Neuronal stem cell (in vitro differentiated cells): ENCODE data around the gene CILP2.

ENCODE experiments used
- DNase-seq: peaks from one replicate; pipeline ENCODE4 v3.0.0-alpha.2; 2013; ENCODE audit warnings: low spot score
- H2AFZ ChIP-seq: one replicate; pipeline ENCODE4 v1.6.1; 2013; ENCODE audit warnings: mild to moderate bottlenecking, low read length, inconsistent platforms
- H2AK5ac ChIP-seq: 2 replicates; pipeline ENCODE4 v1.6.1; 2013; ENCODE audit warnings: low read depth, mild to moderate bottlenecking, inconsistent platforms, low read length, moderate library complexity, mixed read lengths
- H2BK120ac ChIP-seq: 2 replicates; pipeline ENCODE4 v1.6.1; 2013; ENCODE audit warnings: low read depth, mild to moderate bottlenecking, inconsistent platforms, low read length, moderate library complexity, mixed read lengths
- H2BK12ac ChIP-seq: one replicate; pipeline ENCODE4 v1.6.1; 2013; ENCODE audit warnings: low read length, inconsistent platforms
- H2BK15ac ChIP-seq: 2 replicates; pipeline ENCODE4 v1.6.1; 2013; ENCODE audit warnings: mild to moderate bottlenecking, low read length, inconsistent platforms, mixed read lengths
- H2BK5ac ChIP-seq: one replicate; pipeline ENCODE4 v1.6.1; 2013; ENCODE audit warnings: inconsistent platforms, mild to moderate bottlenecking, low read length, moderate library complexity
- H3K14ac ChIP-seq: one replicate; pipeline ENCODE4 v1.6.1; 2013; ENCODE audit warnings: low read length, inconsistent platforms
- H3K18ac ChIP-seq: 2 replicates; pipeline ENCODE4 v1.6.1; 2013; ENCODE audit warnings: low read length, inconsistent platforms
- H3K23ac ChIP-seq: 2 replicates; pipeline ENCODE4 v1.6.1; 2013; ENCODE audit warnings: low read depth, mild to moderate bottlenecking, mixed read lengths, low read length, inconsistent platforms; ENCODE audit not compliant: poor library complexity
- H3K27ac ChIP-seq: replicated peaks from 3 replicates; pipeline ENCODE4 v1.5.1; 2013; ENCODE audit warnings: low read length, inconsistent platforms
- H3K27me3 ChIP-seq, 3 experiments: 2 replicates each; pipeline ENCODE4 v1.6.1; 2013; ENCODE audit warnings: low read length in 3 of 3, mild to moderate bottlenecking in 2 of 3, inconsistent platforms in 1 of 3, low read depth in 1 of 3, mixed read lengths in 1 of 3, moderate library complexity in 1 of 3; ENCODE audit not compliant: control insufficient read depth in 3 of 3, insufficient read depth in 3 of 3
- H3K36me3 ChIP-seq, 2 donors: replicated peaks in 1 of 2; 2 replicates each; pipeline ENCODE4 v1.6.1; 2013; ENCODE audit warnings: low read length in 2 of 2; ENCODE audit not compliant: control insufficient read depth in 2 of 2, insufficient read depth in 2 of 2
- H3K4ac ChIP-seq: 2 replicates; pipeline ENCODE4 v1.6.1; 2013; ENCODE audit warnings: inconsistent platforms, mild to moderate bottlenecking, low read length, moderate library complexity
- H3K4me1 ChIP-seq, 2 donors: 1 replicate in 1 of 2; 2 replicates in 1 of 2; pipeline ENCODE4 v1.6.1; 2013; ENCODE audit warnings: low read length in 2 of 2, low read depth in 1 of 2; ENCODE audit not compliant: control insufficient read depth in 2 of 2, insufficient read depth in 1 of 2
- H3K4me2 ChIP-seq: one replicate; pipeline ENCODE4 v1.6.1; 2013; ENCODE audit warnings: mild to moderate bottlenecking, low read length, inconsistent platforms; ENCODE audit not compliant: insufficient read depth, poor library complexity, severe bottlenecking
- H3K4me3 ChIP-seq, 2 donors: 2 replicates each; pipeline ENCODE4 v1.5.1; 2013; ENCODE audit warnings: low read length in 2 of 2, mild to moderate bottlenecking in 2 of 2, inconsistent platforms in 1 of 2, moderate library complexity in 1 of 2
- H3K79me1 ChIP-seq: one replicate; pipeline ENCODE4 v1.6.1; 2013; ENCODE audit warnings: low read depth, mild to moderate bottlenecking, inconsistent platforms, low read length, moderate library complexity
- H3K9ac ChIP-seq: one replicate; pipeline ENCODE4 v1.6.1; 2013; ENCODE audit warnings: mild to moderate bottlenecking, low read depth, low read length, inconsistent platforms; ENCODE audit not compliant: poor library complexity
- H3K9me3 ChIP-seq, 2 donors: replicated peaks in 1 of 2; 2 replicates each; pipeline versions ENCODE3 to v1.6.1; 2013; ENCODE audit warnings: low read length in 2 of 2, mild to moderate bottlenecking in 2 of 2, inconsistent platforms in 1 of 2, low read depth in 1 of 2, mixed read lengths in 1 of 2, moderate library complexity in 1 of 2; ENCODE audit not compliant: control insufficient read depth in 2 of 2, insufficient read depth in 1 of 2
- H4K8ac ChIP-seq: one replicate; pipeline ENCODE4 v1.6.1; 2013; ENCODE audit warnings: low read depth, mild to moderate bottlenecking, inconsistent platforms, low read length, moderate library complexity
- H4K91ac ChIP-seq: one replicate; pipeline ENCODE4 v1.6.1; 2013; ENCODE audit warnings: low read length, low read depth, mild to moderate bottlenecking, inconsistent platforms; ENCODE audit not compliant: poor library complexity
- WGBS, 2 donors: extraction: QIAGEN DNeasy Blood & Tissue Kit; methylation state at CpG; one replicate each; pipeline ENCODE4 v1.1.7; 2013; ENCODE audit warnings: missing lambda C conversion rate in 2 of 2, mixed read lengths in 1 of 2; ENCODE audit not compliant: insufficient read length in 2 of 2, insufficient replicate concordance in 1 of 2; ENCODE audit errors: extremely low coverage in 2 of 2; 5-methylcytosine and 5-hydroxymethylcytosine counted together

Gene CILP2

DNA sequence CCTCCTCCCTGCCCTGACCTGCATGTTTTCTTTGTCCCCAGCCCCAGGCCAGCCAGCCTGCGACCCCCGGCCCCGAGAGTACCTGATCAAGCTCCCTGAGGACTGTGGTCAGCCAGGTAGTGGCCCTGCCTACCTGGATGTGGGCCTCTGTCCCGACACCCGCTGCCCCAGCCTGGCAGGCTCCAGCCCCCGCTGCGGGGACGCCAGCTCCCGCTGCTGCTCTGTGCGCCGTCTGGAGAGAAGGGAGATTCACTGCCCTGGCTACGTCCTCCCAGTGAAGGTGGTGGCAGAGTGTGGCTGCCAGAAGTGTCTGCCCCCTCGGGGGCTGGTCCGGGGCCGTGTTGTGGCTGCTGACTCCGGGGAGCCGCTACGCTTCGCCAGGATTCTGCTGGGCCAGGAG lies 5.6 kb downstream of the CILP2 start:
- H2AK5ac ChIP-seq: peak overlapping the region; percentile 81
- no peak overlapping the region for H2BK5ac ChIP-seq
- H3K23ac ChIP-seq: no peak overlapping the region
- no peak overlapping the region for H3K27ac ChIP-seq
- peaks cover 0 to 1% of the 10 kb centered on the region in 2 donors for H3K9me3 ChIP-seq
- WGBS, 2 donors: no CpG with 5 or more reads among the region's 19 CpGs
- peak overlapping the region; percentile 53 for H3K4ac ChIP-seq
- H4K91ac ChIP-seq: no peak overlapping the region
- no peak overlapping the region for H3K18ac ChIP-seq
- H4K8ac ChIP-seq: peak overlapping the region; percentile 17
- H2BK120ac ChIP-seq: no peak overlapping the region
- H3K79me1 ChIP-seq: no peaks in the 10 kb centered on the region
- H2AFZ ChIP-seq: no peak overlapping the region
- H2BK12ac ChIP-seq: no peak overlapping the region
- no peak overlapping the region for H3K4me2 ChIP-seq
- H3K9ac ChIP-seq: no peak overlapping the region
- no peak for DNase-seq
- peaks cover 0 to 22% (median 0%) of the 10 kb centered on the region in 3 experiments for H3K27me3 ChIP-seq
- H3K4me3 ChIP-seq: no peak overlapping the region
- H3K14ac ChIP-seq: peak overlapping the region; percentile 8
- no peaks in the 10 kb centered on the region for H3K36me3 ChIP-seq
- H2BK15ac ChIP-seq: peak overlapping the region; percentile 58
- peaks cover 0 to under 1% of the 10 kb centered on the region in 2 donors for H3K4me1 ChIP-seq

GRCh38 chr19:19544257-19544953 lies 6.3 kb downstream of the CILP2 start:
- no peaks in the 10 kb centered on the region for H3K79me1 ChIP-seq
- peaks cover 0 to 16% (median 0%) of the 10 kb centered on the region in 3 experiments for H3K27me3 ChIP-seq
- H2AFZ ChIP-seq: no peak overlapping the region
- H2BK5ac ChIP-seq: no peak overlapping the region
- H2BK15ac ChIP-seq: peak overlapping the region; percentile 26
- H4K91ac ChIP-seq: no peak overlapping the region
- peaks cover 0 to 1% of the 10 kb centered on the region in 2 donors for H3K9me3 ChIP-seq
- no peak overlapping the region for H3K4ac ChIP-seq
- no peaks in the 10 kb centered on the region for H3K4me1 ChIP-seq
- no peaks in the 10 kb centered on the region for H3K36me3 ChIP-seq
- H4K8ac ChIP-seq: no peak overlapping the region
- H3K4me3 ChIP-seq: no peak overlapping the region
- no peak overlapping the region for H3K27ac ChIP-seq
- peak overlapping the region; percentile 80 for H3K23ac ChIP-seq
- no CpG with 5 or more reads among the region's 75 CpGs for WGBS, 2 donors
- no peak overlapping the region for H2BK120ac ChIP-seq
- no peak overlapping the region for H3K9ac ChIP-seq
- DNase-seq: no peak
- no peak overlapping the region for H2BK12ac ChIP-seq
- no peak overlapping the region for H3K14ac ChIP-seq
- no peak overlapping the region for H3K4me2 ChIP-seq
- no peak overlapping the region for H3K18ac ChIP-seq
- peak overlapping the region; percentile 74 for H2AK5ac ChIP-seq

DNA sequence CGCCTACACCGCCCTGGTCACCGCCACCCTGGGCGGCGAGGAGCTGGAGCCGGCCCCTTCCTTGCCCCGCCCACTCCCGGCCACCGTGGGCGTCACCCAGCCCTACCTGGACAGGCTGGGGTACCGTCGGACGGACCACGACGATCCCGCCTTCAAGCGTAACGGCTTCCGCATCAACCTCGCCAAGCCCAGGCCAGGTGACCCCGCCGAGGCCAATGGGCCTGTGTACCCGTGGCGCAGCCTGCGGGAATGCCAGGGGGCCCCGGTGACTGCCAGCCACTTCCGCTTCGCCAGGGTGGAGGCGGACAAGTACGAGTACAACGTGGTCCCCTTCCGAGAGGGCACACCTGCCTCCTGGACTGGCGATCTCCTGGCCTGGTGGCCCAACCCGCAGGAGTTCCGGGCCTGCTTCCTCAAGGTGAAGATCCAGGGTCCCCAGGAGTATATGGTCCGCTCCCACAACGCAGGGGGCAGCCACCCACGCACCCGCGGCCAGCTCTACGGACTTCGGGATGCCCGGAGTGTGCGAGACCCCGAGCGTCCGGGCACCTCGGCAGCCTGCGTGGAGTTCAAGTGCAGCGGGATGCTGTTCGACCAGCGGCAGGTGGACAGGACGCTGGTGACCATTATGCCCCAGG lies 7.0 kb downstream of the CILP2 start:
- Histone ChIP-seq H2BK5ac (peak overlapping the region; percentile 5), H4K8ac (no peak overlapping the region), H3K14ac (no peak overlapping the region), H2BK12ac (peak overlapping the region; percentile 58), H3K4me1 (peaks cover 0 to 2% of the 10 kb centered on the region in 2 donors), H3K18ac (no peak overlapping the region), H3K79me1 (no peaks in the 10 kb centered on the region), H3K27me3 (peaks cover 0 to 11% (median 0%) of the 10 kb centered on the region in 3 experiments), H4K91ac (no peak overlapping the region), H2BK120ac (no peak overlapping the region), H3K9me3 (no peaks in the 10 kb centered on the region), H3K9ac (no peak overlapping the region), H3K27ac (no peak overlapping the region), H3K4me3 (no peak overlapping the region), H2AFZ (no peak overlapping the region), H3K4ac (no peak overlapping the region), H3K23ac (peak overlapping the region; percentile 80), H2BK15ac (no peak overlapping the region), H3K36me3 (no peaks in the 10 kb centered on the region), H2AK5ac (peak overlapping the region; percentile 74), H3K4me2 (no peak overlapping the region)
- no CpG with 5 or more reads among the region's 53 CpGs for WGBS, 2 donors
- no peak for DNase-seq

DNA sequence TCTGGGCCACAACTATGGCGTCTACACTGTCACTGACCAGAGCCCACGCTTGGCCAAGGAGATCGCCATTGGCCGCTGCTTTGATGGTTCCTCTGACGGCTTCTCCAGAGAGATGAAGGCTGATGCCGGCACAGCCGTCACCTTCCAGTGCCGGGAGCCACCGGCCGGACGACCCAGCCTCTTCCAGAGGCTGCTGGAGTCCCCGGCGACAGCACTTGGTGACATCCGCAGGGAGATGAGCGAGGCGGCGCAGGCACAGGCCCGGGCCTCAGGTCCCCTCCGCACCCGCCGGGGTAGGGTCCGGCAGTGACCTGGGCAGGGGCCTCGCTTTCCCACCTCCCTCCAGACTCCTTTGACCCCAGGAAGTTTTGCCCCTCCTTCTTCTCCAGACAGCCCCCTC lies 7.6 kb downstream of the CILP2 start:
- Histone ChIP-seq H2BK5ac (no peak overlapping the region), H3K27me3 (peaks cover 0 to 7% (median 0%) of the 10 kb centered on the region in 3 experiments), H3K36me3 (no peaks in the 10 kb centered on the region), H3K79me1 (no peaks in the 10 kb centered on the region), H3K27ac (no peak overlapping the region), H3K4me2 (no peak overlapping the region), H2BK12ac (no peak overlapping the region), H3K23ac (no peak overlapping the region), H3K4me1 (peaks cover 0 to 2% of the 10 kb centered on the region in 2 donors), H4K8ac (no peak overlapping the region), H3K14ac (no peak overlapping the region), H3K4me3 (no peak overlapping the region), H2AK5ac (no peak overlapping the region), H3K18ac (no peak overlapping the region), H3K4ac (no peak overlapping the region), H2BK120ac (no peak overlapping the region), H3K9me3 (no peaks in the 10 kb centered on the region), H2BK15ac (no peak overlapping the region), H3K9ac (no peak overlapping the region), H4K91ac (no peak overlapping the region), H2AFZ (no peak overlapping the region)
- DNase-seq: no peak
- no CpG with 5 or more reads among the region's 23 CpGs for WGBS, 2 donors
